GM23338 (cell line): ENCODE data around the gene FGD3. TPM values are rescaled to one million over a fixed set of nuclear protein-coding genes. Genes with fewer than 3 reads are reported as not detected.

Experiments used
- ATAC-seq: fragments of 200-7000 bp; cut with Tn5 transposase; 3 replicates; pipeline ENCODE4 v1.9.1; 2020
- DNase-seq: peaks from one replicate; pipeline ENCODE4 v3.0.0-alpha.2; 2015; ENCODE audit warnings: low spot score
- H2AFZ ChIP-seq: fragments of 200-600 bp; sonication (generic); 2 replicates; pipeline ENCODE4 v1.8.0; 2016; ENCODE audit warnings: antibody characterized with exemption, mild to moderate bottlenecking, moderate library complexity
- H3F3A ChIP-seq: fragments of 200-600 bp; sonication (generic); replicated peaks from 2 replicates; pipeline ENCODE4 v1.8.0; 2017; ENCODE audit warnings: antibody characterized with exemption, mixed run types, low read depth
- H3K27ac ChIP-seq: fragments of 200-600 bp; sonication (generic); 2 replicates; pipeline ENCODE4 v1.6.1; 2016; ENCODE audit warnings: low read depth
- H3K27me3 ChIP-seq: fragments of 200-600 bp; sonication (generic); 2 replicates; pipeline ENCODE4 v1.8.0; 2016; ENCODE audit warnings: mild to moderate bottlenecking, mixed run types, moderate library complexity; ENCODE audit not compliant: insufficient read depth
- H3K36me3 ChIP-seq: fragments of 200-600 bp; sonication (generic); 2 replicates; pipeline ENCODE4 v1.8.0; 2016; ENCODE audit warnings: mild to moderate bottlenecking; ENCODE audit not compliant: insufficient read depth
- H3K4me1 ChIP-seq: fragments of 200-600 bp; sonication (generic); 2 replicates; pipeline ENCODE4 v1.8.0; 2016; ENCODE audit warnings: mild to moderate bottlenecking, moderate library complexity; ENCODE audit not compliant: insufficient read depth
- H3K4me2 ChIP-seq: fragments of 200-600 bp; sonication (generic); 2 replicates; pipeline ENCODE4 v1.7.1; 2017; ENCODE audit warnings: mixed run types
- H3K4me3 ChIP-seq: fragments of 200-600 bp; sonication (generic); 2 replicates; pipeline ENCODE4 v1.6.1; 2016; ENCODE audit warnings: mixed run types
- H3K79me2 ChIP-seq: fragments of 200-600 bp; sonication (generic); replicated peaks from 2 replicates; pipeline ENCODE4 v1.8.0; 2017; ENCODE audit warnings: mild to moderate bottlenecking; ENCODE audit not compliant: insufficient read depth
- H3K9me2 ChIP-seq: fragments of 200-600 bp; sonication (generic); 2 replicates; pipeline ENCODE4 v1.8.0; 2017; ENCODE audit not compliant: insufficient read depth
- H4K20me1 ChIP-seq: fragments of 200-600 bp; sonication (generic); replicated peaks from 2 replicates; pipeline ENCODE4 v1.8.0; 2017; ENCODE audit warnings: mild to moderate bottlenecking; ENCODE audit not compliant: insufficient read depth
- H3K27ac Mint-ChIP-seq: 2 replicates; pipeline ENCODE4 v1.8.0; 2020; ENCODE audit warnings: inconsistent platforms, mild to moderate bottlenecking, moderate library complexity, mixed read lengths
- H3K27me3 Mint-ChIP-seq: 3 replicates; pipeline ENCODE4 v1.8.0; 2022; ENCODE audit warnings: low read depth, mild to moderate bottlenecking, moderate library complexity, mixed read lengths, inconsistent platforms; ENCODE audit not compliant: insufficient read depth, poor library complexity
- H3K36me3 Mint-ChIP-seq: 3 replicates; pipeline ENCODE4 v1.8.0; 2021; ENCODE audit warnings: low read depth, mild to moderate bottlenecking, inconsistent platforms, moderate library complexity, mixed read lengths
- H3K4me1 Mint-ChIP-seq: 3 replicates; pipeline ENCODE4 v1.8.0; 2020; ENCODE audit warnings: mild to moderate bottlenecking, inconsistent platforms, mixed read lengths
- H3K4me3 Mint-ChIP-seq: 3 replicates; pipeline ENCODE4 v1.8.0; 2021; ENCODE audit warnings: moderate library complexity, mild to moderate bottlenecking, inconsistent platforms, mixed read lengths
- H3K9me3 Mint-ChIP-seq: 3 replicates; pipeline ENCODE4 v1.8.0; 2020; ENCODE audit warnings: moderate library complexity, mild to moderate bottlenecking, inconsistent platforms, mixed read lengths
- CREB1 ChIP-seq: fragments of 250-450 bp; sonication (Bioruptor Pico); IDR thresholded peaks from 2 replicates; pipeline ENCODE4 v1.5.0; 2020; ENCODE audit warnings: low read depth, mild to moderate bottlenecking, moderate library complexity
- NANOG ChIP-seq: IDR thresholded peaks from 2 replicates; pipeline ENCODE4 v1.6.1; 2016; ENCODE audit warnings: antibody characterized with exemption, borderline replicate concordance
- POLR2AphosphoS5 ChIP-seq: IDR thresholded peaks from 2 replicates; pipeline ENCODE4 v1.6.1; 2016; ENCODE audit warnings: antibody characterized with exemption, low read depth
- STAT1 ChIP-seq: IDR thresholded peaks from one replicate; pipeline ENCODE4 v1.6.1; 2016; ENCODE audit warnings: antibody characterized with exemption; ENCODE audit not compliant: unreplicated experiment
- ZNF114 ChIP-seq: fragments of 250-450 bp; sonication (Bioruptor Pico); IDR thresholded peaks from 2 replicates; pipeline ENCODE4 v1.5.0; 2020; ENCODE audit warnings: mild to moderate bottlenecking, moderate library complexity
- ZNF331 ChIP-seq: fragments of 250-450 bp; sonication (Bioruptor Pico); IDR thresholded peaks from 2 replicates; pipeline ENCODE4 v1.5.0; 2020; ENCODE audit warnings: low read depth, mild to moderate bottlenecking, moderate library complexity
- polyA plus RNA-seq: library from polyadenylated mRNA; unstranded; fragments of >200 nt; fragmentation: Nextera tagmentation; extraction: Ambion mirVana; gene quantifications from 2 replicates; pipeline ENCODE4 v1.2.1, GENCODE V29; 2016
- total RNA-seq: library from RNA; depleted of rRNA; stranded (reverse); fragments of >200 nt; shearing (Covaris generic); gene quantifications from 2 replicates; pipeline ENCODE4 v1.2.3, GENCODE V29; 2014
- TF ChIP-seq, protein P1 (sequence below): fragments of 250-450 bp; sonication (Bioruptor Pico); IDR thresholded peaks from 2 replicates; pipeline ENCODE4 v1.5.0; 2020; ENCODE audit warnings: mild to moderate bottlenecking, moderate library complexity
- TF ChIP-seq, protein P2 (sequence below), 2 experiments: fragments of 200-600 bp in 1 of 2; sonication (generic) in 1 of 2; conservative IDR thresholded peaks; 2 replicates each; pipeline versions ENCODE4 v1.5.1 to v1.6.1; 2016 to 2017; ENCODE audit warnings: antibody characterized with exemption in 2 of 2, low read depth in 2 of 2, mild to moderate bottlenecking in 2 of 2, moderate library complexity in 1 of 2

Gene FGD3
- total and polyA plus RNA-seq, 2 experiments from 2014 or later: 0.95 to 1.7 TPM

DNA sequence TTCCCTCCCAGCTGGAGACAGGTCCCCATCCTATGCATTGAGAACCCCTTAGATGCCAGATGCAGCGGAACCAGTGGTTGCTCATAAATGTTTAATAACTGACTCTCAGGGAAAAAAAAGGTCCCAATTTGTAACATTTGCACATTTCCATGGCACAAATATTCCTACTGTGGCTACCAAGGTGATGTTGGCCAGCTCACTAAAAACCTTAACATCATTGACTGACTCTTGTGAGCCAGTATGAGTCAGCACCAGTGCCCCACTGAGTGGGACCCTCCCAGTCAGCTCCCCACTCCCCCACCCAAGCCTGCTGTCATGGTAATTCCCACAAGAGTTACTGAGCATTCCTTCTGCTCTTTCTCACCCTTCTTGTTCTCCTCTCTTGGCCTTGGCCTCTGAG, 26.9 kb upstream of the FGD3 start:
- TF ChIP-seq, protein P1, sequence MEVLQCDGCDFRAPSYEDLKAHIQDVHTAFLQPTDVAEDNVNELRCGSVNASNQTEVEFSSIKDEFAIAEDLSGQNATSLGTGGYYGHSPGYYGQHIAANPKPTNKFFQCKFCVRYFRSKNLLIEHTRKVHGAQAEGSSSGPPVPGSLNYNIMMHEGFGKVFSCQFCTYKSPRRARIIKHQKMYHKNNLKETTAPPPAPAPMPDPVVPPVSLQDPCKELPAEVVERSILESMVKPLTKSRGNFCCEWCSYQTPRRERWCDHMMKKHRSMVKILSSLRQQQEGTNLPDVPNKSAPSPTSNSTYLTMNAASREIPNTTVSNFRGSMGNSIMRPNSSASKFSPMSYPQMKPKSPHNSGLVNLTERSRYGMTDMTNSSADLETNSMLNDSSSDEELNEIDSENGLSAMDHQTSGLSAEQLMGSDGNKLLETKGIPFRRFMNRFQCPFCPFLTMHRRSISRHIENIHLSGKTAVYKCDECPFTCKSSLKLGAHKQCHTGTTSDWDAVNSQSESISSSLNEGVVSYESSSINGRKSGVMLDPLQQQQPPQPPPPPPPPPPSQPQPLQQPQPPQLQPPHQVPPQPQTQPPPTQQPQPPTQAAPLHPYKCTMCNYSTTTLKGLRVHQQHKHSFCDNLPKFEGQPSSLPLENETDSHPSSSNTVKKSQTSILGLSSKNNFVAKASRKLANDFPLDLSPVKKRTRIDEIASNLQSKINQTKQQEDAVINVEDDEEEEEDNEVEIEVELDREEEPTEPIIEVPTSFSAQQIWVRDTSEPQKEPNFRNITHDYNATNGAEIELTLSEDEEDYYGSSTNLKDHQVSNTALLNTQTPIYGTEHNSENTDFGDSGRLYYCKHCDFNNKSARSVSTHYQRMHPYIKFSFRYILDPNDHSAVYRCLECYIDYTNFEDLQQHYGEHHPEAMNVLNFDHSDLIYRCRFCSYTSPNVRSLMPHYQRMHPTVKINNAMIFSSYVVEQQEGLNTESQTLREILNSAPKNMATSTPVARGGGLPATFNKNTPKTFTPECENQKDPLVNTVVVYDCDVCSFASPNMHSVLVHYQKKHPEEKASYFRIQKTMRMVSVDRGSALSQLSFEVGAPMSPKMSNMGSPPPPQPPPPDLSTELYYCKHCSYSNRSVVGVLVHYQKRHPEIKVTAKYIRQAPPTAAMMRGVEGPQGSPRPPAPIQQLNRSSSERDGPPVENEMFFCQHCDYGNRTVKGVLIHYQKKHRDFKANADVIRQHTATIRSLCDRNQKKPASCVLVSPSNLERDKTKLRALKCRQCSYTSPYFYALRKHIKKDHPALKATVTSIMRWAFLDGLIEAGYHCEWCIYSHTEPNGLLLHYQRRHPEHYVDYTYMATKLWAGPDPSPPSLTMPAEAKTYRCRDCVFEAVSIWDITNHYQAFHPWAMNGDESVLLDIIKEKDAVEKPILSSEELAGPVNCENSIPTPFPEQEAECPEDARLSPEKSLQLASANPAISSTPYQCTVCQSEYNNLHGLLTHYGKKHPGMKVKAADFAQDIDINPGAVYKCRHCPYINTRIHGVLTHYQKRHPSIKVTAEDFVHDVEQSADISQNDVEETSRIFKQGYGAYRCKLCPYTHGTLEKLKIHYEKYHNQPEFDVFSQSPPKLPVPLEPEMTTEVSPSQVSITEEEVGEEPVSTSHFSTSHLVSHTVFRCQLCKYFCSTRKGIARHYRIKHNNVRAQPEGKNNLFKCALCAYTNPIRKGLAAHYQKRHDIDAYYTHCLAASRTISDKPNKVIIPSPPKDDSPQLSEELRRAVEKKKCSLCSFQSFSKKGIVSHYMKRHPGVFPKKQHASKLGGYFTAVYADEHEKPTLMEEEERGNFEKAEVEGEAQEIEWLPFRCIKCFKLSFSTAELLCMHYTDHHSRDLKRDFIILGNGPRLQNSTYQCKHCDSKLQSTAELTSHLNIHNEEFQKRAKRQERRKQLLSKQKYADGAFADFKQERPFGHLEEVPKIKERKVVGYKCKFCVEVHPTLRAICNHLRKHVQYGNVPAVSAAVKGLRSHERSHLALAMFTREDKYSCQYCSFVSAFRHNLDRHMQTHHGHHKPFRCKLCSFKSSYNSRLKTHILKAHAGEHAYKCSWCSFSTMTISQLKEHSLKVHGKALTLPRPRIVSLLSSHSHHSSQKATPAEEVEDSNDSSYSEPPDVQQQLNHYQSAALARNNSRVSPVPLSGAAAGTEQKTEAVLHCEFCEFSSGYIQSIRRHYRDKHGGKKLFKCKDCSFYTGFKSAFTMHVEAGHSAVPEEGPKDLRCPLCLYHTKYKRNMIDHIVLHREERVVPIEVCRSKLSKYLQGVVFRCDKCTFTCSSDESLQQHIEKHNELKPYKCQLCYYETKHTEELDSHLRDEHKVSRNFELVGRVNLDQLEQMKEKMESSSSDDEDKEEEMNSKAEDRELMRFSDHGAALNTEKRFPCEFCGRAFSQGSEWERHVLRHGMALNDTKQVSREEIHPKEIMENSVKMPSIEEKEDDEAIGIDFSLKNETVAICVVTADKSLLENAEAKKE (CRISPR knock-in tag): no peak
- no peak for TF ChIP-seq POLR2AphosphoS5
- no peak for TF ChIP-seq NANOG
- TF ChIP-seq CREB1: no peak
- no peak for TF ChIP-seq STAT1
- TF ChIP-seq, protein P2, sequence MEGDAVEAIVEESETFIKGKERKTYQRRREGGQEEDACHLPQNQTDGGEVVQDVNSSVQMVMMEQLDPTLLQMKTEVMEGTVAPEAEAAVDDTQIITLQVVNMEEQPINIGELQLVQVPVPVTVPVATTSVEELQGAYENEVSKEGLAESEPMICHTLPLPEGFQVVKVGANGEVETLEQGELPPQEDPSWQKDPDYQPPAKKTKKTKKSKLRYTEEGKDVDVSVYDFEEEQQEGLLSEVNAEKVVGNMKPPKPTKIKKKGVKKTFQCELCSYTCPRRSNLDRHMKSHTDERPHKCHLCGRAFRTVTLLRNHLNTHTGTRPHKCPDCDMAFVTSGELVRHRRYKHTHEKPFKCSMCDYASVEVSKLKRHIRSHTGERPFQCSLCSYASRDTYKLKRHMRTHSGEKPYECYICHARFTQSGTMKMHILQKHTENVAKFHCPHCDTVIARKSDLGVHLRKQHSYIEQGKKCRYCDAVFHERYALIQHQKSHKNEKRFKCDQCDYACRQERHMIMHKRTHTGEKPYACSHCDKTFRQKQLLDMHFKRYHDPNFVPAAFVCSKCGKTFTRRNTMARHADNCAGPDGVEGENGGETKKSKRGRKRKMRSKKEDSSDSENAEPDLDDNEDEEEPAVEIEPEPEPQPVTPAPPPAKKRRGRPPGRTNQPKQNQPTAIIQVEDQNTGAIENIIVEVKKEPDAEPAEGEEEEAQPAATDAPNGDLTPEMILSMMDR (conservative IDR thresholded peaks at IDR 0.05; ENCODE audit: low read depth in 2 of 2): no peak
- no peak for TF ChIP-seq ZNF114 (CRISPR knock-in tag)
- TF ChIP-seq ZNF331 (CRISPR knock-in tag): no peak
- H3K4me3 ChIP-seq: no peak overlapping the region
- DNase-seq (no peak), ATAC-seq (no peak)
- H3K36me3 ChIP-seq: no peaks in the 10 kb centered on the region
- Mint-ChIP-seq H3K27ac (peak overlapping the region; percentile 13; the same call in 1 of the 2 replicates), H3K9me3 (no peaks in the 10 kb centered on the region), H3K4me1 (no peaks in the 10 kb centered on the region), H3K27me3 (peaks cover 1% of the 10 kb centered on the region), H3K36me3 (no peaks in the 10 kb centered on the region), H3K4me3 (no peak overlapping the region)
- no peak overlapping the region for H3K27ac ChIP-seq
- H3F3A ChIP-seq: no peaks in the 10 kb centered on the region
- H4K20me1 ChIP-seq: no peaks in the 10 kb centered on the region
- no peak overlapping the region for H2AFZ ChIP-seq
- H3K79me2 ChIP-seq: no peaks in the 10 kb centered on the region
- no peaks in the 10 kb centered on the region for H3K27me3 ChIP-seq
- H3K4me1 ChIP-seq: no peaks in the 10 kb centered on the region
- no peak overlapping the region for H3K4me2 ChIP-seq
- no peaks in the 10 kb centered on the region for H3K9me2 ChIP-seq
